Measurements from ENCODE around the gene PARG.
A peak's percentile ranks its signal among the peaks of the same experiment; 100 is the strongest.
"Not testable (repeated sequence)": the region's sequence is repeated elsewhere in the genome, so short reads cannot be mapped to it uniquely, and the experiment has no call there.

PARG gene

DNA sequence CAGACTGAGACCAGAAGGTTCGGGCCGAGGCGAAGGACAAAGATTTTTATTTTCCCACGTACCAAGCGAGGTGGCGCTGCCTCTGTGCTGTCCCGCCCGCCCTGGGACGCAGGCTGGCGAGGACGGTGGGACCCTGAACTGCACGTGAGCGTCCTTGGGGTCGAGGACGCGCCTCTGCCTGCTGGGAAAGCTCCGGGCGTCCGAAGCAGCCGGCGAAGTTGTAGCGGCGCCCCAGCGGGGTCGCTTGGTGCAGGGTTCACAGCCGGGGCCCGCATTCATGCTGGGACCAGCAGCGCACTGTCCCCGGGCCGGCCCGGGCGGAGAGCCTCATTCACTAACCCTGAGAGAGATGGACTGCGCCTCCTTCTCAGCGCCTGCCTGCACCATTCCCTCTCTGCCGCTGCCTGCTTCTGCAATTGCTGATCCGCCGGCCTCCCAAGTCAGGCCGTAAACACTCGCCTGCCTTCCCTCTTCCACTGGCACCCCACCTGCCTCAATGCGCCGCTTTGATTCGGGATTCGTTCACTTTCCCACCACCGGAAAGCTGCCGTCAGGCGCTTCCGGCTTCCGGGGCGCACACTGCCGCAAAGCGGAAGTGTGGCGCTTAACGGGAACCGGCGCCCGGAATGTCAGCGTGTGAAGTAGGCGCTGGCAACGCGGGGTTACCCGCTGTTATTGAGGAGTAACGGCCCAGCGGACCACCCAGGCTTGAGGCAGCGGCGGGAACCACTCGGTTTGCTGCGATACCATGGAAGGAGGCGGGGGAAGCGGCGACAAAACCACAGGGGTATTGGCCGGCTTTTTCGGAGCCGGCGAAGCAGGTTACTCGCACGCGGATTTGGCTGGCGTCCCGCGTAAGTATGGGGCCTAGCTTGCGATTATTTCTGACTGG, at the start of gene PARG, which contains the start of gene TIMM23B:
TSS of gene PARG (minus strand) at position 581 of the 892 bp plus-strand sequence. CDS start at position 279, 302 bp downstream.
TSS of gene TIMM23B (plus strand) at position 607 of the 892 bp plus-strand sequence. CDS start at position 749, 142 bp downstream.
- DNase-seq: peak; percentile 43 to 60 (median 52)

DNA sequence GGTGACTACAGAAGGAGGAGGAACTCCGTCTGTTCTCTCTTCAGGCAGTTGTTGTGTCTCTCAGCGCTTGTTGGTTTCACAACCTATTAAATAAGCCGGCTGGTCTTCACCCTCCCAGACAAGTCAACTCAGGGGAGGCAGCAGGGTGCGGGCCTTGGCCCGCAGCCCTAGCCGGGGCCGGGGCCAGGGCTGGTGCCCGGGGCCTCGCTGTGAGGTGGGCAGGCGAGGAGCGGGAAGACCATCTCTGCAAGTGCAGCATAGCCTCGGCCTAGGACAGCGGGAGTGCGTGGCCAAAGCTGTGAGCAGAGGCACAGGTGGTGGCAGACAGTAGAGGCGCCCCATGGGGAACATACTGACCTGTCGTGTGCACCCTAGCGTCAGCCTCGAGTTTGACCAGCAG, 46.5 kb upstream of the PARG start, which contains the start of gene AGAP6:
TSS of gene AGAP6 (plus strand) at position 31 of the 400 bp plus-strand sequence. CDS start at position 341, 310 bp downstream.
- not testable (repeated sequence) for DNase-seq

DNA sequence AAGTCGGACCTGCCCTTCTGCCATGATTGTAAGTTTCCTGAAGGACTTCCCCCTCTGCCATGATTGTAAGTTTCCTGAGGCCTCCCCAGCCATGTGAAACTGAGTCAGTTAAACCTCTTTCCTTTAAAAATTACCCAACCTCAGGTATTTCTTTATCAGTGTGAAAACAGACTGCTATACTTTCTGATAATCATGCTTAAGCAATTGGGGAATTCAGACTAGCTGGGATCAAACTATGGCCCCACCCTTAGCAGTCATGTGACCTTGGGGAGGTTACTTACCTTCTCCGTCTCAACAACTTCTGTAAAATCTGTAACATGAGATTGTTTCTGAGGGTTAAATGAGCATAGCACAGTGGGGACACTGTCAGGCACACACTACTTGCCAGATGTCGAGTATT, 45.4 kb upstream of the PARG start:
- DNase-seq: not testable (repeated sequence)

DNA sequence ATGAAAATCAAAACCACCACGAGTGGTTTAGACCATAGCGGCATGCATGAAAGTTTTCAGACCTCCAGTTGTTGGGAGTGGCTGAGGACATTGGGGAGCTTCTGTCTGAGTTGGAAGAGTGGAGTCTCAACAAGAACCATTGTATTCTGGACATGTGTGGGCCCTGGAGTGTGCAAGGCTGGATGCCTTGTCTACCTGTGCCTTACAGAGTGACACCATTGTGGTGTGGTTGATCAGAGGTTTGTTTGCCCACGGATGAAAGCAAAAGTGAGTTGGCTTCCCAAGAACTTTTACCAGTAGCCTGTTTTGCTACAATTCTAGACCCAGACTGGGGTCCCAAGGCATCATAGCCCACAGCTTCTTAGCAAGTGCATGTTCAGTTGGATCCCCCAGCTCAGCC, 35.9 kb upstream of the PARG start:
- DNase-seq: not testable (repeated sequence)

DNA sequence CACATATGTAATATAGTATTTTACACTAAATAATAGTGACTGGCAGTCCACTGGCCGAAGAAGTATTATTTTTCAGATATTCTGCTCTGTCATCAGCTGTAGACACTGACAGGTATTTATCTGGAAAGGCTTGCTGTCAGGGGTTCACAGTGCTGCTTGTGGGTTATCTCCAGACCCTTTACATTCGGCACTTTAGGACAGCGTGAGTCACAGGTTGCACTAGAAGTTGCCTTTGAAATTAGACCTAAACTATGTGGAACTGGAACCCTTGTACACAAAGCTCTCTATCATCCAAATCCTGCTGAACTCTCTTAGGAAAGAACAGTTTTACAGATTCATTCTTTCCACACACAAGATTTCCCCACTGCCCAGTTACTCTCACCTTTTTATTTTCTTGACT, 30.3 kb upstream of the PARG start:
- not testable (repeated sequence) for DNase-seq

DNA sequence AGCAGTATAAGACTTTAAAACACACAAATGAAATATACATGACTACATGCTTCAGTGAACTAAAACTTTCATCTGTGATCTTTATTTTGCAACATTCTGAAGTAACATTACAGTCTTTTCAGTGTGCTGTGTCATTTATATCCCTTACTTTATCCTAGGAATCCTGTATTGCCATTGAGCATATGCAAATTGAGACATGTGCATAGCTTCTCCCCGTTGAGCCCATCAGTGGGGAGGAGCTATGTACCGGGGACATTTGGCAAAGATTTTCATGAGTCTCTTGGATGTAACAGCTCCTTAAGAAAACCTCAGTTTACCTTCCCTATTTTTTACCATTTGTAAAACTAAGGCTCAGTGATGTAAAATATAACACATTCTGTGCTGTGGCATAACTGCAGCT, 29.6 kb upstream of the PARG start:
- not testable (repeated sequence) for DNase-seq

DNA sequence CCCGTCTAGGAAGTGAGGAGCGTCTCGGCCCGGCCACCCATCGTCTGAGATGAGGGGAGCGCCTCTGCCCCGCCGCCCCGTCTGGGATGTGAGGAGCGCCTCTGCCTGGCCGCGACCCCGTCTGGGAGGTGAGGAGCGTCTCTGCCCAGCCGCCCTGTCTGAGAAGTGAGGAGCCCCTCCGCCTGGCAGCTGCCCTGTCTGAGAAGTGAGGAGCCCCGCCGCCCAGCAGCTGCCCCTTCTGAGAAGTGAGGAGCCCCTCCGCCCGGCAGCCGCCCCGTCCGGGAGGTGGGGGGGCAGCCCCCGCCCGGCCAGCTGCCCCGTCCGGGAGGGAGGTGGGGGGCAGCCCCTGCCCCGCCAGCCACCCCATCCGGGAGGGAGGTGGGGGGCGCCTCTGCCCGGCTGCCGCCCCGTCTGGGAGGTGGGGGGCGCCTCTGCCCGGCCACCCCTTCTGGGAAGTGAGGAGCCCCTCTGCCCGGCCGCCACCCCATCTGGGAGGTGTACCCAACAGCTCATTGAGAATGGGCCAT, 28.6 kb upstream of the PARG start:
- not testable (repeated sequence) for DNase-seq

DNA sequence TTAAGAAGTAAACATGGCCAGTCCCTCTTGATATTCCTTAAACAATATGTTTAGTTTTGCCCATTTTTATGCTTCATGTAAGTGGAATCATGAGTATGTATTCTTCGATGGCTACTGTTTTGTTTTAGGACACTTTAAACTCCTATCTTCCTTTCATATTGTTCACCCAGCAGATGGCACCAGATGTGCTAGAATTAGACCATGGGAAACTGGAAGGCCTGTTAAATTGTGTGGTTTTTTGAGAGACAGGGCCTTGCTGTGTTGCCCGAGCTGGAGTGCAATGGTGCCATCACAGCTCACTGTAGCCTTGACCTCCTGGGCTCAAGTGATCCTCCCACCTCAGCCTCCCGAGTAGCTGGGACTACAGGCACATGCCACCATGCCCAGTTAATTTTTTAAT, 11.3 kb upstream of the PARG start:
- not testable (repeated sequence) for DNase-seq

DNA sequence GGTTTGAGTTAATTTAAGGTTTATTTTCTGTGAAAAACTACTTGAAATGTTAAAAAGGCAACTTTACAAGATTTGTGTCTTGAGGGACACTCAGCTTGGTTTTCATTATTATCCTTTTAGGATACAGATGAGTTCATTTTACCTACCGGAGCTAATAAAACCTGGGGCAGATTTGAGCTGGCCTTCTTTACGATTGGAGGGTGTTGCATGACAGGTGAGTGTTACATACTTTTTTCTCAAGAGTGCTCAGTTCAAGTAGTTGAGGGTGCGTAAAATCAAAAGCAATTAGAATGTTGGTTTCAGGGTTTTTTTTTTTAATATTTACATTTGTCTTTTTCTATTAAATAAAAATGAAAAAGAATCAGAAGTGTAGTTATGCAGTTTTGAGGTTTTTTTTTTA, 10.2 kb upstream of the PARG start:
- not testable (repeated sequence) for DNase-seq

DNA sequence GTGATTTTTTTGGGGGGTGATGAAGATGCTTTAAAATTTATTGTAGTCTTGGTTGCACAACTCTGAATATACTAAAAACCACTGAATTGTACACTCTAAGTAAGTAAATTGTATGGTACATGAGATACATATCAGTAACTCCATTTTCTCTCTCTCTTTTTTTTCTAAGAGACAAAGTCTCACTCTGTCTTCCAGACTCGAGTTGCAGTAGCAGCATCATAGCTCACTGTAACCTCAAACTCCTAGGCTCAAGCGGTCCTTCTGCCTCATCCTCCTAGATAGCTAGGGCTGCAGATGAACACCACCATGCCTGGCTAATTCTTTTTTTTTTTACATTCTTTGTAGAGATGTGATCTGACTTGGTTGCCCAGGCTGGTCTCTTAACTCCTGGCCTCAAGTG, 6.9 kb upstream of the PARG start:
- DNase-seq: not testable (repeated sequence)

DNA sequence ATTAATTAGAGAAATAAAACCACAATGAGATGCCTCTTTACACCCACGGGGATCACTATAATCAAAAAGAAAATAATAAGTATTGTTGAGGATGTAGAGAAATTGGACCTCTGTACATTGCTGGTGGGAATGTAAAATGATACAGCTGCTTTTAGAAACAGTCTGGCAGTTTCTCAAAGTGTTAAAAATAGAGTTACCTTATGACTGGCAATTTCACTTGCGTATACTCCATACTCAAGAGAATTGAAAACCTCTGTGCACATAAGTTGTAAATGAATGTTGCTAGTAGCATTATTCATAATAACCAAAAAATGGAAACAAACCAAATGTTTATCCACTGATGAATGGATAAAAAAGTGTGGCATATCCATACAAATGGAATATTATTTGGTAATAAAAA, 6.3 kb upstream of the PARG start:
- DNase-seq: not testable (repeated sequence)

DNA sequence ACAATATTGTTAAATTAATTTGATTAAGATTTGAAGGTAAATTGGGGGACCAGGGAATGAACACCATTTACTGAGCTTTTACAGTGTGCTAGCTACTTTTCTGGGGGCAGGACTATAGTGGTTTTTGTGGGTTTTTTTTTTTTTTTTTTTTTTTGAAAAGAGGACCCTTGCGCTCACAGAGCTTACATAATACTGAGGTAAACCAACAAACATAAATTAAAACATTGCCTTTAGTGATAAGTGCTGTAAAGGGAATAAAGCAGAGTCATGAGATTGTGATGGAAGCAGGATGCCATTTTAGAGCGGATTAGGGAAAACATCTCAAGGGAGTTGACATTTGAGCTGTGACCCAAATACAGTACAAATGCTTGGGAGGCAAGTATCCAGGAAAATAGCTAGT, 1.8 kb upstream of the PARG start:
- not testable (repeated sequence) for DNase-seq

DNA sequence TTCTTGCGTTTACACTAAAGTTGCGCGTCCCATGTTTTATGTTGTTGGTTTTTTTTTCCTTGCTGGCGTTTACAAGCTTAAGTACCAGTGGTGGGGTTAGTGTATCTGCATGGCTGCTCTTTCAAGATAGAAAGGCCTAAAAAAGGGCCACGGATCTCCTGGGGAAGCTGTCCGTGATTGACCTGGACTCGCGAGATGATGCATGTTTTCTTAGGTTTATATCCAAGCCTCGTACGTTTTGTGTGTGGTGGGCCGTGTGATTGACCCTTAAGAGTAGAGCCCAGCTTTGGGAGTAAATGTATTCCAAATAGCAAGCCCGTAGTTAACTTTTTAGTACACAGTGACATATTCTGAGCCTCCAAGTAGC, 495 bp upstream of the PARG start:
- not testable (repeated sequence) for DNase-seq

DNA sequence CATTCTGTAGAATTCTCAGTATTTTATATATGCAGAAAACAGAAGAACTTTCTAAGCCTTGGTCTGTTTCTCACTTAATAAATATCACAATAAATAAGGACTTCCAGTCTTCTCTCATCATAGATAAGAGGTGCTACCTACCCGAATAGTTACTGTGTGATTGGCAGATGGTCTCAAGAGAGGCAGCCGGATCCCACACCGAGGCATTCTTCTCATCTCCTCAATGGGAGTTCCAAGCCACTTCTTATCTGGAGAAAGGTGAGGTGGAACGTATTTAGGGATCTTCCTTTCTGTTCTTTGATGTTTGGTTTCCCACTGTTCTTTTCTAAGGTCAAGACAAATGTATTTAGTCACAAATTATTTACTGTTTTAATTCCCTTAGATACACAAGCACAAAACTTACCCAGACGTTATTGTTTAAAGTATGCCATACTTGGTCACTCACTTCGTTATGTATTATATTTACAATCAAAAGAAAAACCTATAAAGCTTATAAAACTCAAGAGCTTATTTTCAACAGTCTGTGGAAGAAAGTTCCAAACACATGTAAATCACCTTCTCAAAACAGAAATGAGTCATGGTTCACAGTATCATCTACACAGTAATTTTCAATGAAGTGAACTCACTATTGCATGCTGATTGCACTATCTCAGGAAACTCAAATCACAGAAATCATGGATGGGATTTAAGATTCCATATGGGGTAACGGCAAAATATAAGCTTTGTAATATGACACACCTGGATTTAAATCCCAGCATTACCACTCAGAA, 9.7 kb downstream of the PARG start:
- not testable (repeated sequence) for DNase-seq

DNA sequence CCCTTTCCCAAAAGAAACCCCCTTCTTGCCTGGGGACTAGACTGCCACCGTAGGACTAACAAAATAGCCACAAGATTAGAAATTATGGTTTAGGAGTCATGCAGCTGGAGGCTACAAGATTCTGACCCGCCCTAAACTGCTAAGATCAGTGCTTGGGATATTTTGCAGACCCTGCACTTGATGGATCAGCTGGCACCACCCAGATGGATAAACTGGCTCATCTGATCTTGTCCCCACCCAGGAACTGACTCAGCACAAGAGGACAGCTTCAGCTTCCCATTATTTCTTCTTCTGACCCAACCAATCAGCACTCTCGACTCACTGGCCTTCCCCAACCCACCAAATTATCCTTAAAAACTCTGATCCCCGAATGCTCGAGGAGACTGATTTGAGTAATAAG, 10.6 kb downstream of the PARG start:
- DNase-seq: not testable (repeated sequence)

DNA sequence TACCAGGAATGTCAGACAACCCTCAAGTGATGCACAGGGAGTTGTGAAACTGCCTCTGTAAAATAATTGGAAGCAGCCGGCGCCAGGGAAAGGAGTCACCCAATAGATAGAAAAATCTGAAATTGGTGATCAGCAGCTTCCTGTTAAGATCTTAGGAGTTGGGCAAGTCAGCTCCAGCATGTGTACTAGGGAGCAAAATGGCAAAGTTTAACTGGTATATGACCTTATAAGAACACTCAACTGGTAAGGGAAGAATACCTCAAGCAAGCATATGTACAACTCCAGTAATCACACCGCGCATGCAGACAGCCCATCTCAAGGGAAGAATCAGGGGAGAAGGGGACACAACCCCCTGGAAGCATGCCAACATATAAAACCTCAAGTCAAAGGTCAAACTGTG, 18.3 kb downstream of the PARG start:
- DNase-seq: not testable (repeated sequence)

DNA sequence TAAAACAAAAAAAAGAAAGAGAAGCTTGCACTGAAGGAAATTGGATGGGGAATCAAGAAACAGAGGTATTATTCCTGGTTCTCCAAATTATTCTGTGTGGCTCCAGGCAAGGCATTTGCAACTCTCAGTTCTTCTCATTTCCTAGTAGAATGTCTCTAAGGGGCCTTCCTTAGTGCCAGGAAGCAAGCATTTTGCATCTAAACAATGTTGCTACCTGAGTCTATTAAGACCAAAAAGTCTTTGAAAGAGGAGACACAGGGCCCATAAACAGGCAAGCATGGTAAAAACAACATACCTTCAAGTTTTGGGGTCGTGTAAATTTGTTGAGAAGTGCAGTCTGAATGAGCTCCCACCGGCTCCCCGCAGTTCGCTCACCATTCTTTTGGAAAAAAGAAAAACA, 19.8 kb downstream of the PARG start:
- not testable (repeated sequence) for DNase-seq

DNA sequence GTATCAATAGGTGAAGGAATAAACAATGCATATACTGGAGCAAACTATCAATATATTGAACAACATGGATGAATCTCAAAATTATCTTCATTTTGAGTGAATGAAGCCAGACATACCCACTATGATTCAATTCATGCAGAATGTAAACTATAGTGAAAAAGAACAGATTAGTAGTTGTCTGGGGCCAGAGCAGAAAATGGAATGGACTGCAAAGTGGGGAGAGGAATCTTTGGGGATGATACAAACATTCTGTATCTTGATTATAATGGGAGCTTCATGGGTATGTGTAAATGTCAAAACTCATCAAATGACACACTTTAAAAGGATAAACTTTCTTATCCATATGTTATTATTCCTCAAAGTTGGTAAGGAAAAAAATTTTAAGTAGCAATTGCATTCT, 23.9 kb downstream of the PARG start:
- not testable (repeated sequence) for DNase-seq

DNA sequence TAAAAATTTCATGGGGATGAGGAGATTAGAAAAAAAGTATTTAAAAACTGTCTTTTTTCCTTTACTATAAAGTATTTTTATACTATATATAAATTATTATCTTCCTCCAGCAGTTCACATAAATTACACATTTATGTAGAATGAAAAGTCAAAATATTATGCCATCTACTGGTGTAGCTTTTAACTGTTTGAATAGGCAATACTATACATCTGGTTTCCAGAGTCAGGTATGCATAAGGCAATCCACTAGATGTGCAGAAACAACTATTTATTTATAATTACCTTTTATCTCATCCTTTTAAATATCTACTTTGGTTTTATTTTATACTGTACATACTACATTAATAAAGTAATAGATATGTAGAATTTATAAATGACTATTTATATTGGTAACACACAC, 25.4 kb downstream of the PARG start:
- DNase-seq: not testable (repeated sequence)

DNA sequence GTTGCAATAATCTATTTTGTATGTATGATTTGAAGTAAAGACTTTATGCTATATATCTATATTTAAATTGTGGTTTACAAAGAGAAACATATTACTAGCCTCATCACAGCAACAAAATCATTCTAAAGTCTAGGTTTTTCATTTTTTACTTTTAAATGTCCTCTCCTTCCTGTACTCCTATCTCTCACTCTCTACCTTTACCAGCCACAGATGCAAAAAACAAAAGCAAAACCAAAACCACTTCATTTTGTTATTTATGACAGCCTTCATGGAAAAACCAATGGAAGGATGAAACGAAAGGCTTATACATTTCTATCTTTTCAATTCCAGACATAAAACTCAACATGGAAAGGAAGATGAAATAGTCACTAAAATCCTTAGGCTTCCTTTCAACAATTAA, 31.5 kb downstream of the PARG start:
- DNase-seq: not testable (repeated sequence)

DNA sequence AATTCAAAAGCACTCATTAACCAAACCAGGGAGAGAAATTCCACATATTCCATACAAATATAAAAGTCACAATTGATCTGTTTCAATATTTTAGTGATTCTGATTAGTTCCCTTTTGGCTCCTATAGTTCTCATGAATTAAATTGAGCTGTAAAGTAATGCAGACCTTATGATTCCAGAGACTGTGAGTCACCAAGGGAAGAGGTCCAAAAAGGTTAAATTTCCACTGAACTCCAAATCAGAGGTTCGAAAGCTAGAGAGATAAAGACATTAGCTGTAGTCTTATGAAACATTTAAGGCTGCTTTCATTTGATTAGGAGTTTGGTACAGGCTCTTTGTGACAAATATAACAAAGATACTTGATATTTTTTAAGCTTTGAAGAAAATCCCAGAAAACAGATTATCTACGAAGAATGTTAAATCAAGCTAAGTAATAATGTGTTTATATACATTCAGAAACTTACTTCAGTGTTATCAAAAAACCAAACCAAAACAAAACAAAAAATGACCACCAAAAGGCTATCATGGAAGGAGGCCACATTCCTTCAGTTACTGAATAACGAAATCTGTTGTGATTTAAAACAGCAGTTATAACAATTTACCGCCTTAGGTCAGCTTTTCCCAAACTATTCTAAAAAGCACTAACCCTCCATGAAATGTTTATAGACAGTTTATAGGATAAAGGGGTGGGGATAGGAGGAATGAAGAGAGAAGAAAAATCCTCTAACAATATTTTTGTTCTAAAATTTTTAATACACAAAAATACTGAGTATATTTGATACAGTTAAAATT, 33.3 kb downstream of the PARG start:
- DNase-seq: not testable (repeated sequence)

DNA sequence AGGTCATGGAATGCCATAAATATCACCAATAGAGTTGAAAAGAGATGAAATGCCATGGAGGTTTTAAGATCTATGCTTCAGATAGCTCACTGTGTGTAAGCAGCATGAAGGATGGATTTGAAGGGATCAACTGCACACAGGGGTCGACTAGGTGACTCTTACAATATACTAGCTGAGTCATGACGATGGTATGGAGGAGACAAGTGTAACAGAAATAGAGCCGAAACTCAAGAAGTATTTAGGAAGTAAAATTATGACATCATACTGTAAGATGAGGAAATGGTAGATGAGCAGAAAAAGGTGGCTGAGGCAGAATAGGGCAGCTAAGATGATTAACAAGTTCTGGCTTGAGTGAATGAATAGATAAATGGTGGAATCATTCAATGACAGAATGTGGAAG, 38.0 kb downstream of the PARG start:
- DNase-seq: not testable (repeated sequence)

Measured in activated CD4-positive, CD25-positive, alpha-beta regulatory T cell (primary cell).